Panc1 (cell line): ENCODE measurements around the gene VAT1. TPM values are rescaled to one million over a fixed set of nuclear protein-coding genes. Genes with fewer than 3 reads are reported as not detected.

Source experiments
- ATAC-seq: fragments of 200-7000 bp; cut with Tn5 transposase; 2 replicates; pipeline ENCODE4 v1.9.1; 2020; ENCODE audit warnings: mild to moderate bottlenecking, moderate library complexity
- BruUV-seq: library from RNA; stranded (reverse); fragments of 400-500 nt; replicated peaks from 2 replicates; lab custom pipeline; 2021; lab: Mats Ljungman, UMichigan
- CTCF ChIA-PET: fragments of 300-600 bp; sonication (Branson Sonifier 250); formaldehyde crosslinking; loops from one replicate; lab custom pipeline; 2022; ENCODE audit warnings: antibody characterized with exemption; lab: Charles Lee
- POLR2A ChIA-PET: fragments of 300-600 bp; sonication (Branson Sonifier 250); formaldehyde crosslinking; loops from one replicate; lab custom pipeline; 2022; ENCODE audit warnings: antibody characterized with exemption; lab: Charles Lee
- DNase-seq: peaks from one replicate; pipeline ENCODE4 v3.0.0-alpha.2; 2010; ENCODE audit warnings: low read depth, low spot score
- H3K27ac ChIP-seq: 2 replicates; pipeline ENCODE4 v1.5.1; 2011; ENCODE audit warnings: mild to moderate bottlenecking, low read length, inconsistent platforms
- H3K27me3 ChIP-seq: fragments of 200-500 bp; sonication (Bioruptor generic); 2 replicates; pipeline ENCODE4 v1.6.0; 2014; ENCODE audit warnings: low read length, inconsistent platforms; ENCODE audit not compliant: control insufficient read depth, insufficient read depth
- H3K36me3 ChIP-seq: fragments of 200-500 bp; sonication (Bioruptor generic); 2 replicates; pipeline ENCODE4 v1.5.1; 2014; ENCODE audit warnings: inconsistent platforms, mild to moderate bottlenecking, low read length, moderate library complexity; ENCODE audit not compliant: control insufficient read depth, insufficient read depth
- H3K4me1 ChIP-seq: 2 replicates; pipeline ENCODE4 v1.5.1; 2011; ENCODE audit warnings: inconsistent platforms, mild to moderate bottlenecking, low read length, moderate library complexity; ENCODE audit not compliant: control insufficient read depth, insufficient read depth
- H3K4me3 ChIP-seq, 2 experiments: 2 replicates each; pipeline ENCODE4 v1.5.1; 2011 to 2012; ENCODE audit warnings: low read depth in 2 of 2, low read length in 2 of 2, mild to moderate bottlenecking in 2 of 2, inconsistent platforms in 1 of 2, moderate library complexity in 1 of 2
- H3K9me3 ChIP-seq: fragments of 200-500 bp; sonication (Bioruptor generic); 2 replicates; pipeline ENCODE4 v1.5.1; 2014; ENCODE audit warnings: low read depth, mild to moderate bottlenecking, inconsistent platforms, low read length, moderate library complexity; ENCODE audit not compliant: control insufficient read depth, insufficient read depth
- CTCF ChIP-seq: fragments of 450-650 bp; IDR thresholded peaks from 2 replicates; pipeline ENCODE4 v1.5.1; 2017; ENCODE audit warnings: mild to moderate bottlenecking
- POLR2AphosphoS5 ChIP-seq: IDR thresholded peaks from 2 replicates; pipeline ENCODE4 v1.6.1; 2012; ENCODE audit warnings: mild to moderate bottlenecking, low read depth, low read length, moderate library complexity
- REST ChIP-seq, 2 experiments: IDR thresholded peaks; 2 replicates each; pipeline ENCODE4 v1.6.1; 2011 to 2012; ENCODE audit warnings: low read depth in 2 of 2, control low read depth in 1 of 2, low read length in 1 of 2, mild to moderate bottlenecking in 1 of 2, moderate library complexity in 1 of 2; ENCODE audit not compliant: insufficient read depth in 1 of 2
- SIN3A ChIP-seq: IDR thresholded peaks from 2 replicates; pipeline ENCODE4 v1.6.1; 2012; ENCODE audit warnings: low read depth, mild to moderate bottlenecking, low read length, moderate library complexity, borderline replicate concordance; ENCODE audit not compliant: insufficient read depth
- TCF7L2 ChIP-seq: IDR thresholded peaks from 2 replicates; pipeline ENCODE4 v1.6.1; 2011; ENCODE audit warnings: mild to moderate bottlenecking, low read depth, low read length, inconsistent platforms
- in situ Hi-C: cut with HindIII; loops from 2 replicates; pipeline ENCODE4 v1.10.0; 2016; ENCODE audit warnings: low sequenced_read_pairs, low pct_unique_long_range_greater_than_20kb
- intact Hi-C: fragments of 100-400 bp; cut with micrococcal nuclease; formaldehyde crosslinking; loops from one replicate; pipeline ENCODE4 v1.10.0; 2022; ENCODE audit not compliant: unreplicated experiment
- total RNA-seq: library from RNA; stranded (reverse); gene quantifications from one replicate; pipeline ENCODE4 v1.2.1, GENCODE V29; 2021; ENCODE audit not compliant: unreplicated experiment

Gene VAT1
- total RNA-seq, 1 experiment from 2014 or later = 169 TPM

GRCh38 chr17:42985225-42985624 lies 37.0 kb downstream of the VAT1 start:
- BruUV-seq = no TSS peak
- peaks cover 5% of the 10 kb centered on the region for H3K36me3 ChIP-seq
- H3K9me3 ChIP-seq = no peaks in the 10 kb centered on the region
- no peak overlapping the region for H3K4me3 ChIP-seq
- ChIA-PET POLR2A (interaction anchor here (1.2 kb wide), 1 partner anchor 13 kb away, joined by 9 read pairs; the partner anchor contains the start of gene RPL27), CTCF (interaction anchor here (0.7 kb wide), 1 partner anchor 56 kb away, joined by 4 read pairs; no protein-coding TSS in a partner anchor)
- intact Hi-C loops = no loop called here
- no peaks in the 10 kb centered on the region for H3K27me3 ChIP-seq
- H3K27ac ChIP-seq = no peak overlapping the region
- TF ChIP-seq CTCF = no peak
- ATAC-seq = no peak
- in situ Hi-C loops = no loop called here
- no peak for DNase-seq
- peaks cover 20% of the 10 kb centered on the region for H3K4me1 ChIP-seq

- intact Hi-C loops = no loop called here
- Histone ChIP-seq H3K9me3 (no peaks in the 10 kb centered on the region), H3K27me3 (no peaks in the 10 kb centered on the region), H3K27ac (no peak overlapping the region), H3K4me1 (peaks cover 14% of the 10 kb centered on the region; the same call in 1 of the 2 replicates), H3K36me3 (no peaks in the 10 kb centered on the region; the same call in none of the 2 replicates), H3K4me3 (peak overlapping the region in 1 of 2 experiments; percentile 68; a peak in 2 of 4 replicates)
- DNase-seq (no peak), ATAC-seq (no peak)
- in situ Hi-C loops = no loop called here
- ChIA-PET CTCF (no interaction called here), POLR2A (interaction anchor here (0.7 kb wide), 1 partner anchor 93 kb away, joined by 7 read pairs; no protein-coding TSS in a partner anchor)
- no TSS peak for BruUV-seq
- TF ChIP-seq REST (IDR thresholded peaks at IDR 0.05; ENCODE audit: insufficient read depth in 1 of 2, low read depth in 2 of 2, low read length in 1 of 2) (no peak), CTCF (no peak), POLR2AphosphoS5 (no peak), TCF7L2 (no peak), SIN3A (no peak)
These were observed 39.9 kb downstream of the VAT1 start for GRCh38 chr17:42982266-42982665.
